Measurements from ENCODE around the gene ETDB. TPM values are rescaled to one million over a fixed set of nuclear protein-coding genes. Genes with fewer than 3 reads are reported as not detected.

ETDB gene
- total RNA-seq, 1 experiment from 2014 or later: not detected

DNA sequence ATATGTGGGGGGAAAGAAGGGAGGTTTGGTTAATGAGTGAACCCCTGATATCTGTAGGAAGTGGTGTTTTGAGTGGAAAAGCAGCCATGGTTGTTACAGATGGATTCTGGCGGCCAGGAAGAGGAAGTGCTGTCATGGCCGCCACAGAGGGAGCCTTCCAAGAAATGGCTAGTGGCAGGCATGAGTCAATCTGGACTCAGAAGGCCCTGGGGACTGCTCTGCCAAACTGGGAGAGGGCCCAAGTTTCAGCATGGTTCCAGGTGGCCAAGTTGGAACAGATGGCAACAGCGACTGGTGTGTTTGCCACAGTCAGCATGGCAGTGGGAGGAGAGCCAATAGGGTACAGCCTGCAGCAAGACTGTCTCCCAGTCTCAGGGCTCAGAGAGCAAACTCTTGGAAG is 32.5 kb downstream of the ETDB start:
- no peak overlapping the region for H3K27ac Mint-ChIP-seq
- H3K9me3 Mint-ChIP-seq: peaks cover 17% of the 10 kb centered on the region
- peaks cover 5% of the 10 kb centered on the region for H3K4me1 Mint-ChIP-seq
- H3K36me3 Mint-ChIP-seq: peaks cover 6% of the 10 kb centered on the region
- DNase-seq (ENCODE audit: low spot score) (no peak), ATAC-seq (no peak)
- TF ChIP-seq RELA (CRISPR knock-in tag; IDR thresholded peaks at IDR 0.05; ENCODE audit: borderline replicate concordance) (no peak), CREB1 (CRISPR knock-in tag; IDR thresholded peaks at IDR 0.05) (no peak), ZBTB21 (CRISPR knock-in tag; IDR thresholded peaks at IDR 0.05; ENCODE audit: borderline replicate concordance) (no peak), ESRRA (CRISPR knock-in tag; IDR thresholded peaks at IDR 0.05; ENCODE audit: borderline replicate concordance) (no peak), ETV6 (CRISPR knock-in tag; IDR thresholded peaks at IDR 0.05) (no peak), ZNF317 (CRISPR knock-in tag; IDR thresholded peaks at IDR 0.05; ENCODE audit: borderline replicate concordance, low read depth) (no peak), GABPB1 (CRISPR knock-in tag; IDR thresholded peaks at IDR 0.05) (no peak), FOXJ3 (CRISPR knock-in tag; IDR thresholded peaks at IDR 0.05; ENCODE audit: borderline replicate concordance) (no peak), ELF4 (CRISPR knock-in tag; IDR thresholded peaks at IDR 0.05; ENCODE audit: low read depth) (no peak), TCF7 (CRISPR knock-in tag; IDR thresholded peaks at IDR 0.05; ENCODE audit: low read depth) (no peak)
- TF ChIP-seq, protein P1, sequence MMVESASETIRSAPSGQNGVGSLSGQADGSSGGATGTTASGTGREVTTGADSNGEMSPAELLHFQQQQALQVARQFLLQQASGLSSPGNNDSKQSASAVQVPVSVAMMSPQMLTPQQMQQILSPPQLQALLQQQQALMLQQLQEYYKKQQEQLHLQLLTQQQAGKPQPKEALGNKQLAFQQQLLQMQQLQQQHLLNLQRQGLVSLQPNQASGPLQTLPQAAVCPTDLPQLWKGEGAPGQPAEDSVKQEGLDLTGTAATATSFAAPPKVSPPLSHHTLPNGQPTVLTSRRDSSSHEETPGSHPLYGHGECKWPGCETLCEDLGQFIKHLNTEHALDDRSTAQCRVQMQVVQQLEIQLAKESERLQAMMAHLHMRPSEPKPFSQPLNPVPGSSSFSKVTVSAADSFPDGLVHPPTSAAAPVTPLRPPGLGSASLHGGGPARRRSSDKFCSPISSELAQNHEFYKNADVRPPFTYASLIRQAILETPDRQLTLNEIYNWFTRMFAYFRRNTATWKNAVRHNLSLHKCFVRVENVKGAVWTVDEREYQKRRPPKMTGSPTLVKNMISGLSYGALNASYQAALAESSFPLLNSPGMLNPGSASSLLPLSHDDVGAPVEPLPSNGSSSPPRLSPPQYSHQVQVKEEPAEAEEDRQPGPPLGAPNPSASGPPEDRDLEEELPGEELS (CRISPR knock-in tag; IDR thresholded peaks at IDR 0.05): no peak
- TF ChIP-seq, protein P2, sequence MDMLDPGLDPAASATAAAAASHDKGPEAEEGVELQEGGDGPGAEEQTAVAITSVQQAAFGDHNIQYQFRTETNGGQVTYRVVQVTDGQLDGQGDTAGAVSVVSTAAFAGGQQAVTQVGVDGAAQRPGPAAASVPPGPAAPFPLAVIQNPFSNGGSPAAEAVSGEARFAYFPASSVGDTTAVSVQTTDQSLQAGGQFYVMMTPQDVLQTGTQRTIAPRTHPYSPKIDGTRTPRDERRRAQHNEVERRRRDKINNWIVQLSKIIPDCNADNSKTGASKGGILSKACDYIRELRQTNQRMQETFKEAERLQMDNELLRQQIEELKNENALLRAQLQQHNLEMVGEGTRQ (CRISPR knock-in tag; IDR thresholded peaks at IDR 0.05): no peak
- TF ChIP-seq, protein P3, sequence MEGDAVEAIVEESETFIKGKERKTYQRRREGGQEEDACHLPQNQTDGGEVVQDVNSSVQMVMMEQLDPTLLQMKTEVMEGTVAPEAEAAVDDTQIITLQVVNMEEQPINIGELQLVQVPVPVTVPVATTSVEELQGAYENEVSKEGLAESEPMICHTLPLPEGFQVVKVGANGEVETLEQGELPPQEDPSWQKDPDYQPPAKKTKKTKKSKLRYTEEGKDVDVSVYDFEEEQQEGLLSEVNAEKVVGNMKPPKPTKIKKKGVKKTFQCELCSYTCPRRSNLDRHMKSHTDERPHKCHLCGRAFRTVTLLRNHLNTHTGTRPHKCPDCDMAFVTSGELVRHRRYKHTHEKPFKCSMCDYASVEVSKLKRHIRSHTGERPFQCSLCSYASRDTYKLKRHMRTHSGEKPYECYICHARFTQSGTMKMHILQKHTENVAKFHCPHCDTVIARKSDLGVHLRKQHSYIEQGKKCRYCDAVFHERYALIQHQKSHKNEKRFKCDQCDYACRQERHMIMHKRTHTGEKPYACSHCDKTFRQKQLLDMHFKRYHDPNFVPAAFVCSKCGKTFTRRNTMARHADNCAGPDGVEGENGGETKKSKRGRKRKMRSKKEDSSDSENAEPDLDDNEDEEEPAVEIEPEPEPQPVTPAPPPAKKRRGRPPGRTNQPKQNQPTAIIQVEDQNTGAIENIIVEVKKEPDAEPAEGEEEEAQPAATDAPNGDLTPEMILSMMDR (IDR thresholded peaks at IDR 0.05): no peak
- TF ChIP-seq, protein P4, sequence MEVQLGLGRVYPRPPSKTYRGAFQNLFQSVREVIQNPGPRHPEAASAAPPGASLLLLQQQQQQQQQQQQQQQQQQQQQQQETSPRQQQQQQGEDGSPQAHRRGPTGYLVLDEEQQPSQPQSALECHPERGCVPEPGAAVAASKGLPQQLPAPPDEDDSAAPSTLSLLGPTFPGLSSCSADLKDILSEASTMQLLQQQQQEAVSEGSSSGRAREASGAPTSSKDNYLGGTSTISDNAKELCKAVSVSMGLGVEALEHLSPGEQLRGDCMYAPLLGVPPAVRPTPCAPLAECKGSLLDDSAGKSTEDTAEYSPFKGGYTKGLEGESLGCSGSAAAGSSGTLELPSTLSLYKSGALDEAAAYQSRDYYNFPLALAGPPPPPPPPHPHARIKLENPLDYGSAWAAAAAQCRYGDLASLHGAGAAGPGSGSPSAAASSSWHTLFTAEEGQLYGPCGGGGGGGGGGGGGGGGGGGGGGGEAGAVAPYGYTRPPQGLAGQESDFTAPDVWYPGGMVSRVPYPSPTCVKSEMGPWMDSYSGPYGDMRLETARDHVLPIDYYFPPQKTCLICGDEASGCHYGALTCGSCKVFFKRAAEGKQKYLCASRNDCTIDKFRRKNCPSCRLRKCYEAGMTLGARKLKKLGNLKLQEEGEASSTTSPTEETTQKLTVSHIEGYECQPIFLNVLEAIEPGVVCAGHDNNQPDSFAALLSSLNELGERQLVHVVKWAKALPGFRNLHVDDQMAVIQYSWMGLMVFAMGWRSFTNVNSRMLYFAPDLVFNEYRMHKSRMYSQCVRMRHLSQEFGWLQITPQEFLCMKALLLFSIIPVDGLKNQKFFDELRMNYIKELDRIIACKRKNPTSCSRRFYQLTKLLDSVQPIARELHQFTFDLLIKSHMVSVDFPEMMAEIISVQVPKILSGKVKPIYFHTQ (CRISPR knock-in tag; IDR thresholded peaks at IDR 0.05): no peak
- TF ChIP-seq, protein P5, sequence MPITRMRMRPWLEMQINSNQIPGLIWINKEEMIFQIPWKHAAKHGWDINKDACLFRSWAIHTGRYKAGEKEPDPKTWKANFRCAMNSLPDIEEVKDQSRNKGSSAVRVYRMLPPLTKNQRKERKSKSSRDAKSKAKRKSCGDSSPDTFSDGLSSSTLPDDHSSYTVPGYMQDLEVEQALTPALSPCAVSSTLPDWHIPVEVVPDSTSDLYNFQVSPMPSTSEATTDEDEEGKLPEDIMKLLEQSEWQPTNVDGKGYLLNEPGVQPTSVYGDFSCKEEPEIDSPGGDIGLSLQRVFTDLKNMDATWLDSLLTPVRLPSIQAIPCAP (CRISPR knock-in tag; IDR thresholded peaks at IDR 0.05): no peak
- peaks cover 5% of the 10 kb centered on the region for H3K27me3 Mint-ChIP-seq (ENCODE audit: low read depth)
- POLR2A ChIA-PET: no interaction called here
- H3K4me3 Mint-ChIP-seq: no peak overlapping the region
- CTCF ChIA-PET: no interaction called here

DNA sequence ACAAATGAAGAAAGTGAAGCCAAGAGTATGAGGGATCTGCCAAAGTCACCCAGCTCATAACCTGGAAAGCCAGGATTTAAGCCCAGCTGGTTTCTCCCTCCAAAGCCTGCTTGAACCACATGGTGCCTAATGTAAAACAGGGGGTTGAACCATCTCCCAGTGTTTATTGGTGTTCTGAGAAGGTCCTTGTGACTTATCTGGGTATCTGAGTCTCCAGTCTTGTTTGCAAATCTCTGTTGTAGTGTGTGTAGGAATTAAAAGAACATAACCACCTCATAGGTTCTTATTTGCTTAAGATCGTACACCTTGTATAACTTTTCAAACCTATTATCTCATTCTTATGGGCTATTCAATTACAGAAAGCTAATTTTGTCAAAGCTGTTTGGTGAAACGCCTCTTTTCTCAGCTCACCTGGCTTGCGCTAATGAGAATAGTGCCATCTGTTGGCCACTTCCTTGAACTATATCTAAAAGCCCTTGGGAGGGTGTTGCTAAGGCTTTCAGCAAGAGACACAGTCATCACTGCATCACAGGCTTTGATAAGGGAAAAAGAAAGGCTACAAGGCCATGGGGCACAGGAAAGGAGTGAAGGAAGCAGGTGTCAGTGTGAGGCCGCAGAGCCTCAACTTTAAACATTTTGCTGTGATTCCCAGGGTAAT is 34.0 kb downstream of the ETDB start:
- Mint-ChIP-seq H3K4me3 (no peak overlapping the region), H3K4me1 (peaks cover 5% of the 10 kb centered on the region), H3K9me3 (peaks cover 17% of the 10 kb centered on the region), H3K27ac (peak overlapping the region; percentile 78; the same call in 1 of the 2 replicates), H3K36me3 (peaks cover 6% of the 10 kb centered on the region), H3K27me3 (ENCODE audit: low read depth) (peaks cover 5% of the 10 kb centered on the region)
- DNase-seq (ENCODE audit: low spot score) (no peak), ATAC-seq (peak; percentile 86)
- ChIA-PET POLR2A (no interaction called here), CTCF (interaction anchor here (0.9 to 1.5 kb wide), 7 partner anchors 18 to 377 kb away, joined by 3 to 4 read pairs (median 3); partner anchors contain the start of gene RTL8B)
- no peak for TF ChIP-seq MYBL2 (CRISPR knock-in tag; IDR thresholded peaks at IDR 0.05)
- TF ChIP-seq HMGA2 (CRISPR knock-in tag; IDR thresholded peaks at IDR 0.05): no peak
- no peak for TF ChIP-seq CBFB (CRISPR knock-in tag; IDR thresholded peaks at IDR 0.05; ENCODE audit: low read depth)
- TF ChIP-seq, protein P3 (IDR thresholded peaks at IDR 0.05): 0 out of 2 replicates have a peak, but pooled peaks have one; percentile 14
